LNCAP (cell line): ENCODE results near the gene CCN5.

Source experiments
- TF ChIP-seq, protein P1 (sequence below): fragments of 450-650 bp; IDR thresholded peaks from 2 replicates; pipeline ENCODE4 v1.5.1; 2017; ENCODE audit warnings: mild to moderate bottlenecking

CCN5 gene

DNA sequence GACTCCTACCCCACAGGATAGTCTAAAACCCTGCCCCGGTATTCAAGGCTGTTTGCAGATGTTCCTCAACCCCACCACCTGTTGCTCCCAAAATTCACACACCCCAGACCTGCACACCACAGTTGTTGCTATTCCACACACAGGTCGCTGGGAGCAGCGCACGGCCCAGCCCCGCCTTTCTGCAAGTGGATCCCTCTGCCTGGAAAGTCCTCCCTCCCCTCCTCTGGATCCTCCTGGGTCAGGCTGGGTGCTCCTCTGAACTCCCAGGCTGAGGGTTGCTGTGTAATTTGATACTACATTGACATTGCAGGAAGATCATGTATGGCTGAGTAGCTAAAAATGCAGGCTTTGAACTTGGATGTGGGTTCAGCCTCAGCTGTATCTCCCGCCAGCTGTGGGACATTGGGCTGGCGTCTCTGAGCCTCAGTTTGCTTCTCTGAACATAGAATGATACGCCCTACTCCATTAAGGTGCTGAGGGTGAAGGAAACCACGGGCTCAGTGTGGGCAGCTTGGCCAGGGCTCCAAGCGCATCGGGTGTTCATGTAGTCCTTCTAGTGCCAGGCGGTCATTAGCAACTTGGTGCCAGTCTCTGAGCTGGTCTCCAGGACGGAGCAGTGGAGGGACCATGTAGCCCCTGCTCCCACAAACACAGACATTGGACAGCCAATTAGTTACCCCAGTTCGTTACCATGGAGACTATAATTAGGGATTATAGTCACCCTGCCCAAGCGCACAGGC, 13.9 kb upstream of the CCN5 start:
- TF ChIP-seq, protein P1, sequence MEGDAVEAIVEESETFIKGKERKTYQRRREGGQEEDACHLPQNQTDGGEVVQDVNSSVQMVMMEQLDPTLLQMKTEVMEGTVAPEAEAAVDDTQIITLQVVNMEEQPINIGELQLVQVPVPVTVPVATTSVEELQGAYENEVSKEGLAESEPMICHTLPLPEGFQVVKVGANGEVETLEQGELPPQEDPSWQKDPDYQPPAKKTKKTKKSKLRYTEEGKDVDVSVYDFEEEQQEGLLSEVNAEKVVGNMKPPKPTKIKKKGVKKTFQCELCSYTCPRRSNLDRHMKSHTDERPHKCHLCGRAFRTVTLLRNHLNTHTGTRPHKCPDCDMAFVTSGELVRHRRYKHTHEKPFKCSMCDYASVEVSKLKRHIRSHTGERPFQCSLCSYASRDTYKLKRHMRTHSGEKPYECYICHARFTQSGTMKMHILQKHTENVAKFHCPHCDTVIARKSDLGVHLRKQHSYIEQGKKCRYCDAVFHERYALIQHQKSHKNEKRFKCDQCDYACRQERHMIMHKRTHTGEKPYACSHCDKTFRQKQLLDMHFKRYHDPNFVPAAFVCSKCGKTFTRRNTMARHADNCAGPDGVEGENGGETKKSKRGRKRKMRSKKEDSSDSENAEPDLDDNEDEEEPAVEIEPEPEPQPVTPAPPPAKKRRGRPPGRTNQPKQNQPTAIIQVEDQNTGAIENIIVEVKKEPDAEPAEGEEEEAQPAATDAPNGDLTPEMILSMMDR, result no peak

DNA sequence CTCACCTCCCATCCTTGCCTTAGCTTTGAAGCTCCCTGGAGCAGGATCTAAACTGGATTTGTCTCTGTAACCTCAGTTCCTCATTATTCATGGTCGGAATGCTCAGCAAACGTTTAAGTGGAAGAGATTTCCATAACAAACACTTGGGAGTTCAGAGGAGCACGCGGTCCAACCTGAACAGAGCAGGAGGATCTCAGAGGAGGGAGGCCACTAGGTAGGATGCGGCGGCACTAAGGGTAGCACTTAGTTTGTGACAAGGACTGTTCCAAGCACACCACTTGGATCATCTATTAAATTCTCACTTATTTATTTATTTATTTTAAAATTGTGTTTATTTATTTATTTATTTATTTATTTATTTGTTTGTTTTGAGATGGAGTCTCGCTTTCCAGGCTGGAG, 13.3 kb upstream of the CCN5 start:
- TF ChIP-seq, protein P1, result no peak

DNA sequence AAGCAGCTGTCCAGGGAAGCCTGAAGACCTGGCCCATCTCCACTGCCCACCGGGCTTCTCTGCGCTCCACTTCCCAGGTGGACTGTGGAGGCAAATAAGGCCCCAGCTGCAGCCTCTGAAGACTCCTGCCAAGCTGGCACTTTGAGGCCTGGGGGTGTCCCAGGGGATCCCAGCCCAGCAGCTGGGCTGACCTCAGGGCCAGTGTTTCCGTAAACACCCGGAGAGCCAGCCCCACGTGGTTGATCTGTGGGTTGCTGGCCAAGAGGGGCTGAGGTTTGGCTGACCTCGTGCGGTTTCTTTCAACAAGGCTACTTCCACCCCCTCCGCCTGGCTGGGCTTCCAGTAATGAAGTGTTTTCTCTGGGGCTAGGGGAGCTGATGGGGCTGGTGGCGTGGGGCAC, 12.4 kb upstream of the CCN5 start:
- TF ChIP-seq, protein P1, result no peak

DNA sequence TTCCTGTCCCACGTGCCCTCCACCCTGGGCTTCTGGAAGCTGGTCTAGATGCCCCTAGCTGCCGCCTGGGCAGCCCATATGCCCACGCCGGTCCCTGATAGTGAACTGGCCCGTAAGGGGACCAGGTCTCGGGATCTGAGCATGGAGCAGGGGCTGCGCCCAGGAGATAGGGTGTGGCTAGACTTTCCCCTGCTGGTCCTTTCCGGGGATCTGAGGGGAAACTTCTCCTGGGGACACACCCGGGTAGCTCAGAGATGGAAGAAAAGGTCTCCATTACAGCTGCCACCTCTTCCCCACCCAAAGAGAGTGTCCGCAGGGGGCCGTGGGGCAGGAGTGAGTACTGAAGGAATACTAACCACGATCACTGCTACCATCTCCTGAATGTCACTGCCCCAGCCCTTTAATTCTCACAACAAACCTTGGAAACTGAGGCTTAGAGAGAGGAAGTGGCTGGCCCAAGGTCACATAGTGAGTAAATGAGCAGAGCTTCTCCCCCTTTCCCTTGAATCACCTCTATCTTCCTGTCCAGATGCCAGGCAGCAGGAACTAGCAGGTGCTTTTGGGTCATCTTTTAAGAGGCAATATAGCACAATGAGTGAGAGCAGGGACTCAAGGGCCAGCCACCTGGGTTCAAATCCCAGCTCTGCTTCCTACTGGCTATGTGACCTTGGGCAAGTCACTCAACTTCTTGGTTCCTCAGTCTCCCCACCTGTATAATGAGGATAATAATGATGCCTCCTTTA, 11.8 kb upstream of the CCN5 start:
- TF ChIP-seq, protein P1, result no peak

DNA sequence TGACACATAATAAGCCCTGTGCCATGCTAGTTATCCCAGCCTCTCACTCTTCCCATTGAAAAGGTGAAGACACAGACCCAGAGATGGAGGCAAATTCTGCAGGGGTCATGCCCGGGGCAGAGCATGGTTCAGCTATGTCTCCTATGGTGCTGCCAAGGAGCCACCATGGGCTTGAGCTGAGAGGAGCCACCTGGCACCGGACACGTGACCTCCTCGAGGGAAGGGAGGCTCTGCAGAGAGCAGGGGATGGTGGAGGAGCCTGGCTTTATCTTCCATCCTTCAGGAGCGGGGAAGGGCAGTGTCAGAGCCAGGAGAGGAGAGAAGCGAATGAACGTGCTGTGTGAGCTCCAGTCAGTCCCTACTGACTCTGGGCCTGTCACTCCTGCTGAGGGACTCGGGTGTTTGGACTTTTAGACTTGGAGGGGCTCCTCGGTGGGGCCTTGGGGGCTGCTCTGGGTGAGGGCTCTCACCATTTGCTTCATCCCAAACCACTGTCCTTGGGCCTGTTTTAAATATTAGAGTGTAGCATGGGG, 11.1 kb upstream of the CCN5 start:
- TF ChIP-seq, protein P1, result no peak

DNA sequence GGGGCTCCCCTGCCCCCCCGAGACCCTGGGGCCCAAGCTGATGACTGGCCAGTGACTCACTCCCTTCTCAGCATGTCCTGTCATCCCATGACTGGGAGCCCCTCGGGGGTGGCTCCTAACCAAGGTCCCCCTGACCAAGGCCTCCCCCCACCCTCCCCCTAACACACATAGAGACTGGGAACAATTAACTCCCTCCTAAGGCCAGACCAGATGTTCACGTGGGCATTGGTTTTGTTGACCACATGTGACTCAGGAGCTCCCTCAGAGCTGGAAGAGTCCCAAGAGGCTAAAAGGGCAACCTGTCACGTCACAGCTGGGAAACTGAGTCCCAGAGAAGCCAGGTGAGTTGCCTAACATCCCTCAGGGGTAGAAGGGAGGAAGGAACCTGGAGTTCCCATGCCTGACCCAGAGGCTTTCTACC, 10.6 kb upstream of the CCN5 start:
- TF ChIP-seq, protein P1, result no peak

DNA sequence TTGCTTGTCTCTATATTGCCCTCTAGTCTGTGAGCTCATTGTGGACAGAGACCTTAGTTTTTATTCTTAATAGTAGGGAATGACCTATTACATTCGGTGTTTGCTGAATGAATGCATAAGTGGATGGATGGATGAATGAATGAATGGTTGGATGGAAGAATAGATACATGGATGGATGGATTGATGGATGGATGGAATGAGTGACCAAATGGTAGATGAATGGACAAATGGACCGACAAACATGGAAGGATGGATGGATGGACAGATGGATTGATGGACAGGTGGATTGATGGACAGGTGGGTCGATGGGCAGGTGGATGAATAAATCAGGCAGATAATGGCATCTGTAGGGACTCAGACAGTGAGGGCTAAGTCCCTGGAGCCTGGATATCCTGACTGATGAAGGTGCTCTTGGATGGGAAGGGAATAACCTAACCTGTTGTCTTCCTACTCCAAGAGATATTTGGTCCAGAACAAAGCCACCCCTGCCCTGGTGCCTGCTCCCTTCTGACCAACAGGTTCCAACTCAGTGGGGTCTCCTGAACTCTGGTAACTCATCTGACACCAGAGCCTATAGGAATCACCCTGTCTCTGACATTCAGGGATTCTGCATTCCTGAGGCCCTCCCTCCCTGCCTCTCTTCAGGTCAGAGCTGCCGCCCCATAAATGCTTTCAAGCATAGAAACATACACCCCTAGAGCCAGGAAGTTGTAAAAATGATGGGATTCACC, 9.6 kb upstream of the CCN5 start:
- TF ChIP-seq, protein P1, result no peak
